ENCODE data around the gene MT2A. TPM values are rescaled to one million over a fixed set of nuclear protein-coding genes. Genes with fewer than 3 reads are reported as not detected.

Gene MT2A
- total and polyA plus RNA-seq, 10 of the 15 experiments (the other 5 are each of a cell fraction or from before 2014, with no cell fraction given): 7.3 to 271 (median 53.5) TPM

DNA sequence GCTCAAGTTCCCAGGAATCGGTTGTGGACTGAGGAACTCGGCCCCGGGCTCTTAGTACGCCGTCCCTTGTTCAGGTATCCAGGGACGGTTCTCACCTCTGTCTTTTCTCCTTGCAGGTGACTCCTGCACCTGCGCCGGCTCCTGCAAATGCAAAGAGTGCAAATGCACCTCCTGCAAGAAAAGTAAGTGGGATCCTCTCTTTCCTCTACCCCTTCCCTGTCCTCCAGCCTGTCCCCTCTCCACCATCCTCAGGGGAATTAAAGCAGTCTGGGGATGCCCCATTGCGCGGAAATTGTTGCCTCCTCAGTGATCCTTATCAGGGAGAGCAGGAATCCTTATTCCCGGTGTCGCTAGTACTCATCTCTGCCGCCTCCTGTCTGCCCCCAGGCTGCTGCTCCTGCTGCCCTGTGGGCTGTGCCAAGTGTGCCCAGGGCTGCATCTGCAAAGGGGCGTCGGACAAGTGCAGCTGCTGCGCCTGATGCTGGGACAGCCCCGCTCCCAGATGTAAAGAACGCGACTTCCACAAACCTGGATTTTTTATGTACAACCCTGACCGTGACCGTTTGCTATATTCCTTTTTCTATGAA, 585 bp downstream of the MT2A start:
- RAD21 ChIA-PET (ENCODE audit: unreplicated experiment): interaction anchor here (1.0 to 4.6 kb wide), 7 partner anchors 15 to 93 kb away, joined by 4 to 23 read pairs (median 5); partner anchors contain the start of gene MT1E
- peak overlapping the region; percentile 21; the same call in 1 of the 2 replicates for H3K9ac ChIP-seq (ENCODE audit: control insufficient read depth, insufficient read depth, low read length)
- peaks cover 25% of the 10 kb centered on the region for H3K4me1 ChIP-seq (ENCODE audit: control insufficient read depth, insufficient read depth, low read length)
- TSS peak; percentile 100 for BruUV-seq (replicated peaks)
- intact Hi-C loops (cut with micrococcal nuclease; ENCODE audit: unreplicated experiment) (loop anchor here (1.0 kb wide), 2 partner anchors 21 to 73 kb away; partner anchors contain the start of gene MT1X), in situ Hi-C loops (cut with MboI) (no loop called here)
- no peak overlapping the region for H3K27ac ChIP-seq (ENCODE audit: control insufficient read depth, insufficient read depth)
- DNase-seq (ENCODE audit: low read depth, low spot score) (no peak), ATAC-seq (peak; percentile 7; the same call in 2 of the 3 replicates), FAIRE-seq (no peak)
- H3K36me3 ChIP-seq (ENCODE audit: control insufficient read depth in 2 of 2, insufficient read depth in 2 of 2, low read length in 1 of 2): no peaks in the 10 kb centered on the region
- WGBS (ENCODE audit: insufficient coverage, insufficient replicate concordance, low lambda C conversion rate, missing lambda C conversion rate): under 1% methylated on average over 21 of the region's 21 CpGs
- CTCF ChIA-PET: interaction anchor here (0.6 to 10.0 kb wide), 7 partner anchors 8 to 93 kb away, joined by 3 to 77 read pairs (median 5); partner anchors contain the start of gene MT1E
- TF ChIP-seq NBN (IDR thresholded peaks at IDR 0.05) (no peak), SMC3 (IDR thresholded peaks at IDR 0.05; ENCODE audit: borderline replicate concordance, low read length) (no peak), RB1 (IDR thresholded peaks at IDR 0.05; ENCODE audit: borderline replicate concordance) (no peak), MEF2B (IDR thresholded peaks at IDR 0.05; ENCODE audit: partially characterized antibody, poor library complexity, severe bottlenecking) (peak; percentile 2), DPF2 (IDR thresholded peaks at IDR 0.05) (0 out of 2 replicates have a peak, but pooled peaks have one; percentile 36), GABPA (IDR thresholded peaks at IDR 0.05; ENCODE audit: low read depth) (no peak), MTA3 (IDR thresholded peaks at IDR 0.05; ENCODE audit: borderline replicate concordance, low read length) (no peak), MEF2A (IDR thresholded peaks at IDR 0.05; ENCODE audit: insufficient read depth, low read depth, low read length) (no peak), NR2C2 (IDR thresholded peaks at IDR 0.05; ENCODE audit: borderline replicate concordance, control insufficient read depth, insufficient read length, low read depth) (no peak), SREBF2 (IDR thresholded peaks at IDR 0.05; ENCODE audit: low read length) (no peak), CEBPB (IDR thresholded peaks at IDR 0.05; ENCODE audit: borderline replicate concordance in 1 of 2, low read depth in 2 of 2, low read length in 2 of 2) (no peak), ATF7 (IDR thresholded peaks at IDR 0.05; ENCODE audit: low read depth) (no peak), SPI1 (IDR thresholded peaks at IDR 0.05; ENCODE audit: borderline replicate concordance, insufficient read depth, low read depth, low read length) (no peak)
- TF ChIP-seq, protein P1, sequence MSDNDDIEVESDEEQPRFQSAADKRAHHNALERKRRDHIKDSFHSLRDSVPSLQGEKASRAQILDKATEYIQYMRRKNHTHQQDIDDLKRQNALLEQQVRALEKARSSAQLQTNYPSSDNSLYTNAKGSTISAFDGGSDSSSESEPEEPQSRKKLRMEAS (IDR thresholded peaks at IDR 0.05; ENCODE audit: low read depth, low read length): no peak
- TF ChIP-seq, protein P2, sequence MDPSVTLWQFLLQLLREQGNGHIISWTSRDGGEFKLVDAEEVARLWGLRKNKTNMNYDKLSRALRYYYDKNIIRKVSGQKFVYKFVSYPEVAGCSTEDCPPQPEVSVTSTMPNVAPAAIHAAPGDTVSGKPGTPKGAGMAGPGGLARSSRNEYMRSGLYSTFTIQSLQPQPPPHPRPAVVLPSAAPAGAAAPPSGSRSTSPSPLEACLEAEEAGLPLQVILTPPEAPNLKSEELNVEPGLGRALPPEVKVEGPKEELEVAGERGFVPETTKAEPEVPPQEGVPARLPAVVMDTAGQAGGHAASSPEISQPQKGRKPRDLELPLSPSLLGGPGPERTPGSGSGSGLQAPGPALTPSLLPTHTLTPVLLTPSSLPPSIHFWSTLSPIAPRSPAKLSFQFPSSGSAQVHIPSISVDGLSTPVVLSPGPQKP (IDR thresholded peaks at IDR 0.05; ENCODE audit: low read depth, low read length): no peak
- no peaks in the 10 kb centered on the region for H3K79me2 ChIP-seq (ENCODE audit: control insufficient read depth, insufficient read depth, low read length)
- no peak overlapping the region; the same call in 1 of the 2 replicates for H2AFZ ChIP-seq (ENCODE audit: control insufficient read depth, low read depth, low read length)
- peak overlapping the region; percentile 70 for H3K4me3 ChIP-seq
- H4K20me1 ChIP-seq (ENCODE audit: control insufficient read depth, insufficient read depth): no peaks in the 10 kb centered on the region
- POLR2A ChIA-PET: interaction anchor here (1.2 to 1.7 kb wide), 3 partner anchors 17 to 74 kb away, joined by 3 to 6 read pairs (median 3); partner anchors contain the start of genes MT1E and MT1X
- H3K27me3 ChIP-seq (replicated peaks in 1 of 2; ENCODE audit: control insufficient read depth in 2 of 2, insufficient read depth in 2 of 2, low read length in 1 of 2): no peaks in the 10 kb centered on the region; a peak in 1 of 4 replicates
- SMC1A ChIA-PET (ENCODE audit: uncharacterized antibody, unreplicated experiment): interaction anchor here (1.5 to 4.6 kb wide), 3 partner anchors 20 to 92 kb away, joined by 6 to 27 read pairs (median 9); no protein-coding TSS in a partner anchor
- no peaks in the 10 kb centered on the region for H3K9me3 ChIP-seq (replicated peaks; ENCODE audit: control insufficient read depth, insufficient read depth, low read length)
- peak overlapping the region; percentile 82 for H3K4me2 ChIP-seq (ENCODE audit: control insufficient read depth, insufficient read depth)

Data from GM12878 (cell line).